Uterus (tissue), 2 donors: Measurements from ENCODE around the gene ZNF275.
"Not testable (repeated sequence)": the region's sequence is repeated elsewhere in the genome, so short reads cannot be mapped to it uniquely, and the experiment has no call there.

ENCODE experiments used
- POLR2A ChIP-seq, 2 donors: fragments of 450-650 bp; IDR thresholded peaks; one replicate each; pipeline ENCODE4 v1.6.1; 2016; ENCODE audit warnings: antibody characterized with exemption in 2 of 2, mild to moderate bottlenecking in 1 of 2, moderate library complexity in 1 of 2
- TF ChIP-seq, protein P1 (sequence below), 4 experiments: fragments of 200-600 bp in 2 of 4; fragments of 450-650 bp in 2 of 4; sonication (generic) in 2 of 4; IDR thresholded peaks; one replicate each; pipeline ENCODE4 v1.5.1; 2016 to 2019; ENCODE audit warnings: antibody characterized with exemption in 4 of 4, mild to moderate bottlenecking in 2 of 4, moderate library complexity in 1 of 4

DNA sequence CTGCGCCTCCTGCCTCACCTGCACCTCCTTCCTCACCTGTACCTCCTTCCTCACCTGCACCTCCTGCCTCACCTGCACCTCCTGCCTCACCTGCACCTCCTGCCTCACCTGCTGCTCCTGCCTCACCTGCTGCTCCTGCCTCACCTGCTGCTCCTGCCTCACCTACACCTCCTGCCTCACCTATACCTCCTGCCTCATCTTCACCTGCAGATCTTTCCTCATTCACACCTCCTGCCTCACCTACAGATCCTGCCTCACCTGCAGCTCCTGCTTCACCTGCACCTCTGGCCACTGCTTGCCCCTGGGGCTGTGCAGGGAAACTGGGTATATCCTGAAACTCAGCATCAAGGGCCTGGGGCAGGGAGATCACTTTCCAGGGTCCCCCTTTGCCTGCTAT lies 13.9 kb upstream of the ZNF275 start:
- TF ChIP-seq, protein P1, sequence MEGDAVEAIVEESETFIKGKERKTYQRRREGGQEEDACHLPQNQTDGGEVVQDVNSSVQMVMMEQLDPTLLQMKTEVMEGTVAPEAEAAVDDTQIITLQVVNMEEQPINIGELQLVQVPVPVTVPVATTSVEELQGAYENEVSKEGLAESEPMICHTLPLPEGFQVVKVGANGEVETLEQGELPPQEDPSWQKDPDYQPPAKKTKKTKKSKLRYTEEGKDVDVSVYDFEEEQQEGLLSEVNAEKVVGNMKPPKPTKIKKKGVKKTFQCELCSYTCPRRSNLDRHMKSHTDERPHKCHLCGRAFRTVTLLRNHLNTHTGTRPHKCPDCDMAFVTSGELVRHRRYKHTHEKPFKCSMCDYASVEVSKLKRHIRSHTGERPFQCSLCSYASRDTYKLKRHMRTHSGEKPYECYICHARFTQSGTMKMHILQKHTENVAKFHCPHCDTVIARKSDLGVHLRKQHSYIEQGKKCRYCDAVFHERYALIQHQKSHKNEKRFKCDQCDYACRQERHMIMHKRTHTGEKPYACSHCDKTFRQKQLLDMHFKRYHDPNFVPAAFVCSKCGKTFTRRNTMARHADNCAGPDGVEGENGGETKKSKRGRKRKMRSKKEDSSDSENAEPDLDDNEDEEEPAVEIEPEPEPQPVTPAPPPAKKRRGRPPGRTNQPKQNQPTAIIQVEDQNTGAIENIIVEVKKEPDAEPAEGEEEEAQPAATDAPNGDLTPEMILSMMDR (IDR thresholded peaks at IDR 0.05): not testable (repeated sequence)
- TF ChIP-seq POLR2A (IDR thresholded peaks at IDR 0.05): not testable (repeated sequence)
